ENCODE results near the gene NKPD1. TPM values are rescaled to one million over a fixed set of nuclear protein-coding genes. Genes with fewer than 3 reads are reported as not detected.

Gene NKPD1
- total and polyA plus RNA-seq, 2 donors, result 0.14 to 0.59 TPM

GRCh38 chr19:45151821-45152503 lies 8.8 kb downstream of the NKPD1 start:
- peaks cover 4 to 15% of the 10 kb centered on the region in 2 donors for H3K36me3 ChIP-seq (ENCODE audit: control insufficient read depth in 2 of 2, insufficient read depth in 2 of 2, low read length in 1 of 2)
- WGBS, result 21% methylated on average over 64 of the region's 64 CpGs
- no peak overlapping the region for H3K27ac ChIP-seq (ENCODE audit: low read depth in 1 of 2, low read length in 1 of 2)
- DNase-seq (ENCODE audit: low read depth in 6 of 9, low spot score in 9 of 9), result no peak
- H3K4me3 ChIP-seq (ENCODE audit: low read length in 2 of 2), result peak overlapping the region in 1 of 2 donors; percentile 45
- H3K4me1 ChIP-seq (ENCODE audit: control insufficient read depth in 2 of 2, insufficient read depth in 2 of 2, low read length in 2 of 2), result peaks cover 16 to 39% of the 10 kb centered on the region in 2 donors
- peaks cover 0 to 12% of the 10 kb centered on the region in 2 donors for H3K9me3 ChIP-seq (ENCODE audit: control insufficient read depth in 2 of 2, insufficient read depth in 1 of 2, low read length in 1 of 2)
- H3K27me3 ChIP-seq (ENCODE audit: control insufficient read depth in 2 of 2, insufficient read depth in 1 of 2, low read length in 1 of 2), result peaks cover 29 to 63% of the 10 kb centered on the region in 2 donors

- Histone ChIP-seq H3K9me3 (ENCODE audit: control insufficient read depth in 2 of 2, insufficient read depth in 1 of 2, low read length in 1 of 2) (peaks cover 0 to 12% of the 10 kb centered on the region in 2 donors), H3K27me3 (ENCODE audit: control insufficient read depth in 2 of 2, insufficient read depth in 1 of 2, low read length in 1 of 2) (peaks cover 29 to 59% of the 10 kb centered on the region in 2 donors), H3K4me1 (ENCODE audit: control insufficient read depth in 2 of 2, insufficient read depth in 2 of 2, low read length in 2 of 2) (peaks cover 16 to 39% of the 10 kb centered on the region in 2 donors), H3K36me3 (ENCODE audit: control insufficient read depth in 2 of 2, insufficient read depth in 2 of 2, low read length in 1 of 2) (peaks cover 10 to 21% of the 10 kb centered on the region in 2 donors), H3K27ac (ENCODE audit: low read depth in 1 of 2, low read length in 1 of 2) (no peak overlapping the region), H3K4me3 (ENCODE audit: low read length in 2 of 2) (no peak overlapping the region)
- DNase-seq (ENCODE audit: low read depth in 6 of 9, low spot score in 9 of 9), result no peak
- 96% methylated on average over 7 of the region's 7 CpGs for WGBS
These were observed 9.5 kb downstream of the NKPD1 start for GRCh38 chr19:45151320-45151719.

GRCh38 chr19:45150751-45151281 lies 10.0 kb downstream of the NKPD1 start:
- H3K4me1 ChIP-seq (ENCODE audit: control insufficient read depth in 2 of 2, insufficient read depth in 2 of 2, low read length in 2 of 2), result peaks cover 16 to 39% of the 10 kb centered on the region in 2 donors
- peaks cover 29 to 54% of the 10 kb centered on the region in 2 donors for H3K27me3 ChIP-seq (ENCODE audit: control insufficient read depth in 2 of 2, insufficient read depth in 1 of 2, low read length in 1 of 2)
- no peak overlapping the region for H3K27ac ChIP-seq (ENCODE audit: low read depth in 1 of 2, low read length in 1 of 2)
- peaks cover 0 to 12% of the 10 kb centered on the region in 2 donors for H3K9me3 ChIP-seq (ENCODE audit: control insufficient read depth in 2 of 2, insufficient read depth in 1 of 2, low read length in 1 of 2)
- WGBS, result 93% methylated on average over 4 of the region's 4 CpGs
- peaks cover 15 to 26% of the 10 kb centered on the region in 2 donors for H3K36me3 ChIP-seq (ENCODE audit: control insufficient read depth in 2 of 2, insufficient read depth in 2 of 2, low read length in 1 of 2)
- DNase-seq (ENCODE audit: low read depth in 6 of 9, low spot score in 9 of 9), result no peak
- H3K4me3 ChIP-seq (ENCODE audit: low read length in 2 of 2), result no peak overlapping the region

GRCh38 chr19:45150180-45150579 lies 10.6 kb downstream of the NKPD1 start:
- no peak overlapping the region for H3K4me3 ChIP-seq (ENCODE audit: low read length in 2 of 2)
- no peak overlapping the region for H3K27ac ChIP-seq (ENCODE audit: low read depth in 1 of 2, low read length in 1 of 2)
- H3K27me3 ChIP-seq (ENCODE audit: control insufficient read depth in 2 of 2, insufficient read depth in 1 of 2, low read length in 1 of 2), result peaks cover 29 to 47% of the 10 kb centered on the region in 2 donors
- peaks cover 16 to 39% of the 10 kb centered on the region in 2 donors for H3K4me1 ChIP-seq (ENCODE audit: control insufficient read depth in 2 of 2, insufficient read depth in 2 of 2, low read length in 2 of 2)
- DNase-seq (ENCODE audit: low read depth in 6 of 9, low spot score in 9 of 9), result no peak
- 99% methylated on average over 4 of the region's 4 CpGs for WGBS
- H3K9me3 ChIP-seq (ENCODE audit: control insufficient read depth in 2 of 2, insufficient read depth in 1 of 2, low read length in 1 of 2), result peaks cover 0 to 12% of the 10 kb centered on the region in 2 donors
- H3K36me3 ChIP-seq (ENCODE audit: control insufficient read depth in 2 of 2, insufficient read depth in 2 of 2, low read length in 1 of 2), result peaks cover 19 to 33% of the 10 kb centered on the region in 2 donors

- H3K27me3 ChIP-seq (ENCODE audit: control insufficient read depth in 2 of 2, insufficient read depth in 1 of 2, low read length in 1 of 2), result peaks cover 24 to 38% of the 10 kb centered on the region in 2 donors
- DNase-seq (ENCODE audit: low read depth in 6 of 9, low spot score in 9 of 9), result no peak
- H3K27ac ChIP-seq (ENCODE audit: low read depth in 1 of 2, low read length in 1 of 2), result no peak overlapping the region
- peaks cover 24 to 42% of the 10 kb centered on the region in 2 donors for H3K36me3 ChIP-seq (ENCODE audit: control insufficient read depth in 2 of 2, insufficient read depth in 2 of 2, low read length in 1 of 2)
- WGBS, result 64% methylated on average over 9 of the region's 9 CpGs
- peaks cover 16 to 34% of the 10 kb centered on the region in 2 donors for H3K4me1 ChIP-seq (ENCODE audit: control insufficient read depth in 2 of 2, insufficient read depth in 2 of 2, low read length in 2 of 2)
- no peak overlapping the region for H3K4me3 ChIP-seq (ENCODE audit: low read length in 2 of 2)
- peaks cover 0 to 10% of the 10 kb centered on the region in 2 donors for H3K9me3 ChIP-seq (ENCODE audit: control insufficient read depth in 2 of 2, insufficient read depth in 1 of 2, low read length in 1 of 2)
These were observed 11.7 kb downstream of the NKPD1 start for GRCh38 chr19:45149129-45149528.

- Histone ChIP-seq H3K36me3 (ENCODE audit: control insufficient read depth in 2 of 2, insufficient read depth in 2 of 2, low read length in 1 of 2) (peaks cover 30 to 49% of the 10 kb centered on the region in 2 donors), H3K4me1 (ENCODE audit: control insufficient read depth in 2 of 2, insufficient read depth in 2 of 2, low read length in 2 of 2) (peaks cover 11 to 23% of the 10 kb centered on the region in 2 donors), H3K9me3 (ENCODE audit: control insufficient read depth in 2 of 2, insufficient read depth in 1 of 2, low read length in 1 of 2) (peaks cover 0 to 7% of the 10 kb centered on the region in 2 donors), H3K27ac (ENCODE audit: low read depth in 1 of 2, low read length in 1 of 2) (no peak overlapping the region), H3K4me3 (ENCODE audit: low read length in 2 of 2) (no peak overlapping the region), H3K27me3 (ENCODE audit: control insufficient read depth in 2 of 2, insufficient read depth in 1 of 2, low read length in 1 of 2) (peaks cover 14 to 28% of the 10 kb centered on the region in 2 donors)
- 95% methylated on average over 18 of the region's 18 CpGs for WGBS
- DNase-seq (ENCODE audit: low read depth in 6 of 9, low spot score in 9 of 9), result no peak
These were observed 12.7 kb downstream of the NKPD1 start for GRCh38 chr19:45147835-45148676.

- Histone ChIP-seq H3K27me3 (ENCODE audit: control insufficient read depth in 2 of 2, insufficient read depth in 1 of 2, low read length in 1 of 2) (peaks cover 8 to 15% of the 10 kb centered on the region in 2 donors), H3K4me1 (ENCODE audit: control insufficient read depth in 2 of 2, insufficient read depth in 2 of 2, low read length in 2 of 2) (peaks cover 2 to 11% of the 10 kb centered on the region in 2 donors), H3K9me3 (ENCODE audit: control insufficient read depth in 2 of 2, insufficient read depth in 1 of 2, low read length in 1 of 2) (peaks cover 0 to 2% of the 10 kb centered on the region in 2 donors), H3K36me3 (ENCODE audit: control insufficient read depth in 2 of 2, insufficient read depth in 2 of 2, low read length in 1 of 2) (peaks cover 41 to 61% of the 10 kb centered on the region in 2 donors), H3K4me3 (ENCODE audit: low read length in 2 of 2) (no peak overlapping the region), H3K27ac (ENCODE audit: low read depth in 1 of 2, low read length in 1 of 2) (no peak overlapping the region)
- WGBS, result 94% methylated on average over 18 of the region's 18 CpGs
- no peak for DNase-seq (ENCODE audit: low read depth in 6 of 9, low spot score in 9 of 9)
These were observed 14.0 kb downstream of the NKPD1 start for GRCh38 chr19:45146741-45147205.

- peaks cover 41 to 67% of the 10 kb centered on the region in 2 donors for H3K36me3 ChIP-seq (ENCODE audit: control insufficient read depth in 2 of 2, insufficient read depth in 2 of 2, low read length in 1 of 2)
These were observed 14.5 kb downstream of the NKPD1 start for GRCh38 chr19:45146251-45146650.

More at GRCh38 chr19:45146251-45146650, 14.5 kb downstream of the NKPD1 start:
- Histone ChIP-seq H3K27me3 (ENCODE audit: control insufficient read depth in 2 of 2, insufficient read depth in 1 of 2, low read length in 1 of 2) (peaks cover 3 to 10% of the 10 kb centered on the region in 2 donors), H3K27ac (ENCODE audit: low read depth in 1 of 2, low read length in 1 of 2) (no peak overlapping the region), H3K9me3 (ENCODE audit: control insufficient read depth in 2 of 2, insufficient read depth in 1 of 2, low read length in 1 of 2) (peaks cover 0 to 2% of the 10 kb centered on the region in 2 donors), H3K4me3 (ENCODE audit: low read length in 2 of 2) (no peak overlapping the region), H3K4me1 (ENCODE audit: control insufficient read depth in 2 of 2, insufficient read depth in 2 of 2, low read length in 2 of 2) (peaks cover 0 to 7% of the 10 kb centered on the region in 2 donors)
- whole genome bisulfite sequencing, result 96% methylated on average over 13 of the region's 13 CpGs
- DNase-seq (ENCODE audit: low read depth in 6 of 9, low spot score in 9 of 9), result no peak

All from thymus (tissue), 11 donors.